ENCODE data around the gene TNFRSF25. TPM values are rescaled to one million over a fixed set of nuclear protein-coding genes. Genes with fewer than 3 reads are reported as not detected.

TNFRSF25 gene
- total and polyA plus RNA-seq, 9 of the 15 experiments (the other 6 are each of a cell fraction or from before 2014, with no cell fraction given) = 0.24 to 0.49 TPM; not detected in 7

DNA sequence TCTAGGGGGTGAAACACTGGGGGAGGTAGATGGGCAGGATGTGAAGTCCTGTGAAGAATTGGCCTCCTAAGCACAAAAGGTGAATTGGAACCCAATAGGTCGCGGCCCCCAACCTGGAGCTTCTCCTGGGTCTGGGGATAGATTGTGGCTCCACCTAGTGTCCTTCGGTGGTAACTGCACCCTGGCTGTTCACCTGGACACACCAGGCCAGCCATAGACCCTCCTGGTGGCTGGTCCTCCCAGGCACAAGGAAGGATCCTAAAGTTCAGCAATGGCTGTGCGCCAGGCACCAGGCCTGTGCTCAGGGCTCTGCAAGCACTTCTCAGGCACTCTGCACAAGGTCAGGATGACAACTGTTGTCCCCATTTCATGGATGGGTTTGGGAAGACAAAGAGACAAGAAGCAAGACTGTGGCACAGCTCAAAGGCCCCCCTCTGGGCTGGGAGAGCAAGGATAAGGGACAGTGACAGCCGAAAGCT lies 27.9 kb downstream of the TNFRSF25 start (continued):
- TF ChIP-seq, protein P1, sequence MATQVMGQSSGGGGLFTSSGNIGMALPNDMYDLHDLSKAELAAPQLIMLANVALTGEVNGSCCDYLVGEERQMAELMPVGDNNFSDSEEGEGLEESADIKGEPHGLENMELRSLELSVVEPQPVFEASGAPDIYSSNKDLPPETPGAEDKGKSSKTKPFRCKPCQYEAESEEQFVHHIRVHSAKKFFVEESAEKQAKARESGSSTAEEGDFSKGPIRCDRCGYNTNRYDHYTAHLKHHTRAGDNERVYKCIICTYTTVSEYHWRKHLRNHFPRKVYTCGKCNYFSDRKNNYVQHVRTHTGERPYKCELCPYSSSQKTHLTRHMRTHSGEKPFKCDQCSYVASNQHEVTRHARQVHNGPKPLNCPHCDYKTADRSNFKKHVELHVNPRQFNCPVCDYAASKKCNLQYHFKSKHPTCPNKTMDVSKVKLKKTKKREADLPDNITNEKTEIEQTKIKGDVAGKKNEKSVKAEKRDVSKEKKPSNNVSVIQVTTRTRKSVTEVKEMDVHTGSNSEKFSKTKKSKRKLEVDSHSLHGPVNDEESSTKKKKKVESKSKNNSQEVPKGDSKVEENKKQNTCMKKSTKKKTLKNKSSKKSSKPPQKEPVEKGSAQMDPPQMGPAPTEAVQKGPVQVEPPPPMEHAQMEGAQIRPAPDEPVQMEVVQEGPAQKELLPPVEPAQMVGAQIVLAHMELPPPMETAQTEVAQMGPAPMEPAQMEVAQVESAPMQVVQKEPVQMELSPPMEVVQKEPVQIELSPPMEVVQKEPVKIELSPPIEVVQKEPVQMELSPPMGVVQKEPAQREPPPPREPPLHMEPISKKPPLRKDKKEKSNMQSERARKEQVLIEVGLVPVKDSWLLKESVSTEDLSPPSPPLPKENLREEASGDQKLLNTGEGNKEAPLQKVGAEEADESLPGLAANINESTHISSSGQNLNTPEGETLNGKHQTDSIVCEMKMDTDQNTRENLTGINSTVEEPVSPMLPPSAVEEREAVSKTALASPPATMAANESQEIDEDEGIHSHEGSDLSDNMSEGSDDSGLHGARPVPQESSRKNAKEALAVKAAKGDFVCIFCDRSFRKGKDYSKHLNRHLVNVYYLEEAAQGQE (IDR thresholded peaks at IDR 0.05; ENCODE audit: borderline replicate concordance) = peak; percentile 73
- TF ChIP-seq, protein P1 (CRISPR knock-in tag; IDR thresholded peaks at IDR 0.05; ENCODE audit: low read depth) = no peak
- TF ChIP-seq SNAPC5 (CRISPR knock-in tag; IDR thresholded peaks at IDR 0.05) (no peak), YY1 (IDR thresholded peaks at IDR 0.05; ENCODE audit: borderline replicate concordance in 1 of 3, control insufficient read depth in 1 of 3, extremely low read depth in 1 of 3, insufficient read depth in 3 of 3, insufficient read length in 1 of 3, insufficient replicate concordance in 2 of 3, low read depth in 1 of 3, low read length in 2 of 3) (peak in 1 of 3 experiments; percentile 15), MTA1 (IDR thresholded peaks at IDR 0.05; ENCODE audit: borderline replicate concordance) (no peak), SP1 (CRISPR knock-in tag; IDR thresholded peaks at IDR 0.05) (peak; percentile 48; the same call in 1 of the 2 replicates), XRCC5 (IDR thresholded peaks at IDR 0.05; ENCODE audit: low read depth, low read length) (peak; percentile 73), MAZ (CRISPR knock-in tag; conservative IDR thresholded peaks at IDR 0.05 in 1 of 2, IDR thresholded peaks at IDR 0.05 in 1 of 2) (peak; percentile 52 to 53; a peak in 2 of 4 replicates), CBX3 (IDR thresholded peaks at IDR 0.05; ENCODE audit: borderline replicate concordance in 1 of 2, low read length in 2 of 2) (0 out of 3 replicates have a peak, but pooled peaks of 1 of the 2 experiments have one; percentile 13), RBM17 (IDR thresholded peaks at IDR 0.05; ENCODE audit: borderline replicate concordance, low read depth, low read length) (no peak), CTBP1 (IDR thresholded peaks at IDR 0.05; ENCODE audit: borderline replicate concordance) (peak; percentile 69), ZBTB7A (IDR thresholded peaks at IDR 0.05; ENCODE audit: borderline replicate concordance, control insufficient read depth, low read depth, low read length) (peak; percentile 71; the same call in 1 of the 2 replicates), ZFP36 (IDR thresholded peaks at IDR 0.05; ENCODE audit: low read depth, low read length, partially characterized antibody) (no peak), MED1 (CRISPR knock-in tag; IDR thresholded peaks at IDR 0.05; ENCODE audit: borderline replicate concordance) (no peak), CBFB (CRISPR knock-in tag; IDR thresholded peaks at IDR 0.05) (0 out of 2 replicates have a peak, but pooled peaks have one; percentile 12), SNRNP70 (optimal IDR thresholded peaks at IDR 0.05; ENCODE audit: low read depth, low read length) (no peak), CC2D1A (IDR thresholded peaks at IDR 0.05) (0 out of 2 replicates have a peak, but pooled peaks have one; percentile 32)
- TF ChIP-seq, protein P2, sequence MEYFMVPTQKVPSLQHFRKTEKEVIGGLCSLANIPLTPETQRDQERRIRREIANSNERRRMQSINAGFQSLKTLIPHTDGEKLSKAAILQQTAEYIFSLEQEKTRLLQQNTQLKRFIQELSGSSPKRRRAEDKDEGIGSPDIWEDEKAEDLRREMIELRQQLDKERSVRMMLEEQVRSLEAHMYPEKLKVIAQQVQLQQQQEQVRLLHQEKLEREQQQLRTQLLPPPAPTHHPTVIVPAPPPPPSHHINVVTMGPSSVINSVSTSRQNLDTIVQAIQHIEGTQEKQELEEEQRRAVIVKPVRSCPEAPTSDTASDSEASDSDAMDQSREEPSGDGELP (CRISPR knock-in tag; IDR thresholded peaks at IDR 0.05; ENCODE audit: borderline replicate concordance) = 0 out of 2 replicates have a peak, but pooled peaks have one; percentile 40
